KOPT-K1 (cell line): Measurements from ENCODE around the gene PTPRQ.
"Not testable (repeated sequence)": the region's sequence is repeated elsewhere in the genome, so short reads cannot be mapped to it uniquely, and the experiment has no call there.

Source experiments
- H3K27ac ChIP-seq: fragments of 200-600 bp; sonication (generic); 2 replicates; pipeline ENCODE4 v1.5.1; 2016; ENCODE audit warnings: antibody characterized with exemption, mild to moderate bottlenecking, low read depth, low read length; ENCODE audit not compliant: poor library complexity, severe bottlenecking
- H3K36me3 ChIP-seq: fragments of 200-600 bp; sonication (generic); 2 replicates; pipeline ENCODE4 v1.5.1; 2017; ENCODE audit warnings: antibody characterized with exemption, mild to moderate bottlenecking, low read length, moderate library complexity; ENCODE audit not compliant: insufficient read depth
- H3K9me3 ChIP-seq: fragments of 200-600 bp; sonication (generic); 2 replicates; pipeline ENCODE4 v1.5.1; 2017; ENCODE audit warnings: antibody characterized with exemption, low read length, mild to moderate bottlenecking; ENCODE audit not compliant: insufficient read depth, poor library complexity, severe bottlenecking

PTPRQ gene

GRCh38 chr12:80625901-80626300 is 181.9 kb downstream of the PTPRQ start:
- H3K36me3 ChIP-seq, result no peaks in the 10 kb centered on the region
- no peaks in the 10 kb centered on the region for H3K9me3 ChIP-seq
- no peak overlapping the region for H3K27ac ChIP-seq

- Histone ChIP-seq H3K36me3 (no peaks in the 10 kb centered on the region), H3K27ac (no peak overlapping the region), H3K9me3 (no peaks in the 10 kb centered on the region)
These were observed 183.7 kb downstream of the PTPRQ start for GRCh38 chr12:80627782-80628181.

GRCh38 chr12:80632835-80633234 is 188.8 kb downstream of the PTPRQ start:
- Histone ChIP-seq H3K27ac (no peak overlapping the region), H3K9me3 (no peaks in the 10 kb centered on the region), H3K36me3 (no peaks in the 10 kb centered on the region)

GRCh38 chr12:80634903-80635302 is 190.9 kb downstream of the PTPRQ start:
- no peaks in the 10 kb centered on the region for H3K9me3 ChIP-seq
- H3K36me3 ChIP-seq, result no peaks in the 10 kb centered on the region
- H3K27ac ChIP-seq, result no peak overlapping the region

- no peaks in the 10 kb centered on the region for H3K9me3 ChIP-seq
These were observed 192.8 kb downstream of the PTPRQ start for GRCh38 chr12:80636832-80637231.

GRCh38 chr12:80641936-80642335 is 197.9 kb downstream of the PTPRQ start:
- H3K9me3 ChIP-seq, result no peaks in the 10 kb centered on the region
- H3K36me3 ChIP-seq, result no peaks in the 10 kb centered on the region
- H3K27ac ChIP-seq, result no peak overlapping the region

More at GRCh38 chr12:80636832-80637231, 192.8 kb downstream of the PTPRQ start:
- H3K27ac ChIP-seq, result no peak overlapping the region
- no peaks in the 10 kb centered on the region for H3K36me3 ChIP-seq

GRCh38 chr12:80643961-80644360 is 199.9 kb downstream of the PTPRQ start:
- Histone ChIP-seq H3K27ac (no peak overlapping the region), H3K36me3 (no peaks in the 10 kb centered on the region), H3K9me3 (no peaks in the 10 kb centered on the region)

GRCh38 chr12:80648881-80649280 is 204.8 kb downstream of the PTPRQ start:
- H3K27ac ChIP-seq, result no peak overlapping the region

GRCh38 chr12:80655751-80656150 is 211.7 kb downstream of the PTPRQ start:
- Histone ChIP-seq H3K36me3 (no peaks in the 10 kb centered on the region), H3K9me3 (no peaks in the 10 kb centered on the region), H3K27ac (no peak overlapping the region)

More at GRCh38 chr12:80648881-80649280, 204.8 kb downstream of the PTPRQ start:
- no peaks in the 10 kb centered on the region for H3K9me3 ChIP-seq
- no peaks in the 10 kb centered on the region for H3K36me3 ChIP-seq

- Histone ChIP-seq H3K27ac (no peak overlapping the region), H3K36me3 (no peaks in the 10 kb centered on the region), H3K9me3 (no peaks in the 10 kb centered on the region)
These were observed 215.6 kb downstream of the PTPRQ start for GRCh38 chr12:80659512-80660063.

- H3K36me3 ChIP-seq, result no peaks in the 10 kb centered on the region
- H3K27ac ChIP-seq, result no peak overlapping the region
- H3K9me3 ChIP-seq, result no peaks in the 10 kb centered on the region
These were observed 218.6 kb downstream of the PTPRQ start for GRCh38 chr12:80662586-80662985.

GRCh38 chr12:80670214-80670613 is 226.2 kb downstream of the PTPRQ start:
- H3K27ac ChIP-seq, result no peak overlapping the region
- H3K9me3 ChIP-seq, result no peaks in the 10 kb centered on the region

GRCh38 chr12:80676042-80676636 is 232.1 kb downstream of the PTPRQ start:
- not testable (repeated sequence) for H3K36me3 ChIP-seq, H3K27ac ChIP-seq, H3K9me3 ChIP-seq

More at GRCh38 chr12:80670214-80670613, 226.2 kb downstream of the PTPRQ start:
- H3K36me3 ChIP-seq, result no peaks in the 10 kb centered on the region

- no peaks in the 10 kb centered on the region for H3K36me3 ChIP-seq
- H3K9me3 ChIP-seq, result no peaks in the 10 kb centered on the region
- H3K27ac ChIP-seq, result no peak overlapping the region
These were observed 232.8 kb downstream of the PTPRQ start for GRCh38 chr12:80676856-80677255.

- no peak overlapping the region for H3K27ac ChIP-seq
- no peaks in the 10 kb centered on the region for H3K9me3 ChIP-seq
- H3K36me3 ChIP-seq, result no peaks in the 10 kb centered on the region
These were observed 234.0 kb downstream of the PTPRQ start for GRCh38 chr12:80677994-80678393.
